ENCODE results near the gene FBL. TPM values are rescaled to one million over a fixed set of nuclear protein-coding genes. Genes with fewer than 3 reads are reported as not detected.

FBL gene
- total and polyA plus RNA-seq, 4 donors = 23.3 to 96.2 (median 57.7) TPM

DNA sequence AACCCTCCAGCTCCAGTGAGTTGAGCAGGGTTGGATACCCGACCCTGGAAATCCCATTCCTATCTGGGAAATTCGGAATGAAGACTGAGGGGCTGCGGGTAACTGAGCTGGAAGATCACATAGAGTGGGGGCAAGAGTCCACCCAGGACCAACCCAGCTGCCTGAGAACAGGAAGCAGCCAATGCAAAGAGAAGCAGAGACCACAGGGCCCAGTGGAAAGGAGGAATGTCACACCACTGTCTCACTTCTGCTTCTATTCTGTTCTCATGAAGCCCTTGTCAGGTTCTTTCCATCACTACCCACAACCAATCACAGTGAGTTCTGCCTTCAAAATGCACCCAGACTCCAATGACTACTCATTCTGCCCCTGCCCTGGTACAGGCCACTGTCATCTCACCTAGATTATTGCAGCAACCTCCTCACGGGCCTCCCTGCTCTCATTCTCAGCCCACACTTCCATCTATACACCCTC lies 27.5 kb downstream of the FBL start:
- Histone ChIP-seq H3K4me1 (ENCODE audit: control insufficient read depth in 4 of 4, insufficient read depth in 4 of 4, low read length in 3 of 4) (peaks cover 1 to 3% (median 3%) of the 10 kb centered on the region in 4 donors), H3K36me3 (ENCODE audit: control insufficient read depth in 4 of 4, insufficient read depth in 3 of 4, low read depth in 1 of 4, low read length in 3 of 4) (peaks cover 0 to 3% (median 0%) of the 10 kb centered on the region in 4 donors), H3K4me3 (ENCODE audit: low read depth in 1 of 3, low read length in 3 of 3) (no peak overlapping the region), H3K9me3 (ENCODE audit: control insufficient read depth in 4 of 4, low read length in 3 of 4) (no peaks in the 10 kb centered on the region), H3K27me3 (ENCODE audit: control insufficient read depth in 4 of 4, insufficient read depth in 4 of 4, low read length in 3 of 4) (no peaks in the 10 kb centered on the region), H3K27ac (ENCODE audit: low read depth in 1 of 2, low read length in 2 of 2) (no peak overlapping the region), H3K9ac (ENCODE audit: low read depth in 1 of 2, low read length in 2 of 2) (no peak overlapping the region)
- no peak for DNase-seq (ENCODE audit: low spot score)
- TF ChIP-seq JUND (IDR thresholded peaks at IDR 0.05) (no peak), RAD21 (IDR thresholded peaks at IDR 0.05) (no peak), HNF4A (conservative IDR thresholded peaks at IDR 0.05) (no peak)
- WGBS = 92% methylated on average over 4 of the region's 4 CpGs

GRCh38 chr19:39817888-39818561 lies 28.2 kb downstream of the FBL start:
- H3K36me3 ChIP-seq (ENCODE audit: control insufficient read depth in 4 of 4, insufficient read depth in 3 of 4, low read depth in 1 of 4, low read length in 3 of 4) = peaks cover 0 to 3% (median 0%) of the 10 kb centered on the region in 4 donors
- WGBS = 94% methylated on average over 12 of the region's 12 CpGs
- no peak overlapping the region for H3K4me3 ChIP-seq (ENCODE audit: low read depth in 1 of 3, low read length in 3 of 3)
- no peak overlapping the region for H3K27ac ChIP-seq (ENCODE audit: low read depth in 1 of 2, low read length in 2 of 2)
- H3K9ac ChIP-seq (ENCODE audit: low read depth in 1 of 2, low read length in 2 of 2) = no peak overlapping the region
- no peaks in the 10 kb centered on the region for H3K4me1 ChIP-seq (ENCODE audit: control insufficient read depth in 4 of 4, insufficient read depth in 4 of 4, low read length in 3 of 4)
- H3K27me3 ChIP-seq (ENCODE audit: control insufficient read depth in 4 of 4, insufficient read depth in 4 of 4, low read length in 3 of 4) = no peaks in the 10 kb centered on the region
- H3K9me3 ChIP-seq (ENCODE audit: control insufficient read depth in 4 of 4, low read length in 3 of 4) = no peaks in the 10 kb centered on the region
- no peak for TF ChIP-seq FOXA2 (IDR thresholded peaks at IDR 0.05)
- TF ChIP-seq, protein P1, sequence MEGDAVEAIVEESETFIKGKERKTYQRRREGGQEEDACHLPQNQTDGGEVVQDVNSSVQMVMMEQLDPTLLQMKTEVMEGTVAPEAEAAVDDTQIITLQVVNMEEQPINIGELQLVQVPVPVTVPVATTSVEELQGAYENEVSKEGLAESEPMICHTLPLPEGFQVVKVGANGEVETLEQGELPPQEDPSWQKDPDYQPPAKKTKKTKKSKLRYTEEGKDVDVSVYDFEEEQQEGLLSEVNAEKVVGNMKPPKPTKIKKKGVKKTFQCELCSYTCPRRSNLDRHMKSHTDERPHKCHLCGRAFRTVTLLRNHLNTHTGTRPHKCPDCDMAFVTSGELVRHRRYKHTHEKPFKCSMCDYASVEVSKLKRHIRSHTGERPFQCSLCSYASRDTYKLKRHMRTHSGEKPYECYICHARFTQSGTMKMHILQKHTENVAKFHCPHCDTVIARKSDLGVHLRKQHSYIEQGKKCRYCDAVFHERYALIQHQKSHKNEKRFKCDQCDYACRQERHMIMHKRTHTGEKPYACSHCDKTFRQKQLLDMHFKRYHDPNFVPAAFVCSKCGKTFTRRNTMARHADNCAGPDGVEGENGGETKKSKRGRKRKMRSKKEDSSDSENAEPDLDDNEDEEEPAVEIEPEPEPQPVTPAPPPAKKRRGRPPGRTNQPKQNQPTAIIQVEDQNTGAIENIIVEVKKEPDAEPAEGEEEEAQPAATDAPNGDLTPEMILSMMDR (IDR thresholded peaks at IDR 0.05; ENCODE audit: low read depth, low read length, missing input control) = no peak
- no peak for DNase-seq (ENCODE audit: low spot score)

GRCh38 chr19:39816287-39817048 lies 29.7 kb downstream of the FBL start:
- H3K9ac ChIP-seq (ENCODE audit: low read depth in 1 of 2, low read length in 2 of 2) = no peak overlapping the region
- H3K4me3 ChIP-seq (ENCODE audit: low read depth in 1 of 3, low read length in 3 of 3) = no peak overlapping the region
- 90% methylated on average over 5 of the region's 5 CpGs for WGBS
- DNase-seq (ENCODE audit: low spot score) = no peak
- no peaks in the 10 kb centered on the region for H3K27me3 ChIP-seq (ENCODE audit: control insufficient read depth in 4 of 4, insufficient read depth in 4 of 4, low read length in 3 of 4)
- no peak overlapping the region for H3K27ac ChIP-seq (ENCODE audit: low read depth in 1 of 2, low read length in 2 of 2)
- H3K4me1 ChIP-seq (ENCODE audit: control insufficient read depth in 4 of 4, insufficient read depth in 4 of 4, low read length in 3 of 4) = no peaks in the 10 kb centered on the region
- peaks cover 0 to 3% (median 0%) of the 10 kb centered on the region in 4 donors for H3K36me3 ChIP-seq (ENCODE audit: control insufficient read depth in 4 of 4, insufficient read depth in 3 of 4, low read depth in 1 of 4, low read length in 3 of 4)
- no peaks in the 10 kb centered on the region for H3K9me3 ChIP-seq (ENCODE audit: control insufficient read depth in 4 of 4, low read length in 3 of 4)
- no peak for TF ChIP-seq HNF4A (conservative IDR thresholded peaks at IDR 0.05)
- no peak for TF ChIP-seq GABPA (IDR thresholded peaks at IDR 0.05 in 1 of 2, conservative IDR thresholded peaks at IDR 0.05 in 1 of 2)
- no peak for TF ChIP-seq MAX (IDR thresholded peaks at IDR 0.05)
- no peak for TF ChIP-seq FOXA1 (IDR thresholded peaks at IDR 0.05)
- no peak for TF ChIP-seq NR2F2 (IDR thresholded peaks at IDR 0.05)
- TF ChIP-seq FOXA2 (IDR thresholded peaks at IDR 0.05) = no peak
- no peak for TF ChIP-seq JUND (IDR thresholded peaks at IDR 0.05)

DNA sequence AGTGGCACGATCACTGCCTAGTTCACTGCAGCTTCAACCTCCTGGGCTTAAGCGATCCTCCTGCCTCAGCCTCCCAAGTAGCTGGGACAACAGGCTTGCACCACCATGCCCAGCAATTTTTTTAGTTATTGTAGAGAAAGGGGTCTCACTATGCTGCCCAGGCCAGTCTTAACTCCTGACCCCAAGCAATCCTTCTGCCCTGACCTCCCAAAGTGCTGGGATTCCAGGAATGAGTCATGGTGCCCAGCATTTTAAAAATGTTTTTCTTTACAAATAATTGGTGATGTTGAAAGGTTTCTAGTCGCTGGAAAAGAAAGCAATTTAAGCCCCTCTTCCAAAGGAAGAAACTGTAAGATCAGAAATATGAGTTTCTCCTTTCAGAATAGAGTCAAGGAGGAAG lies 31.6 kb downstream of the FBL start:
- 91% methylated on average over 3 of the region's 3 CpGs for WGBS
- Histone ChIP-seq H3K27ac (ENCODE audit: low read depth in 1 of 2, low read length in 2 of 2) (no peak overlapping the region), H3K9me3 (ENCODE audit: control insufficient read depth in 4 of 4, low read length in 3 of 4) (no peaks in the 10 kb centered on the region)
- TF ChIP-seq, protein P2, sequence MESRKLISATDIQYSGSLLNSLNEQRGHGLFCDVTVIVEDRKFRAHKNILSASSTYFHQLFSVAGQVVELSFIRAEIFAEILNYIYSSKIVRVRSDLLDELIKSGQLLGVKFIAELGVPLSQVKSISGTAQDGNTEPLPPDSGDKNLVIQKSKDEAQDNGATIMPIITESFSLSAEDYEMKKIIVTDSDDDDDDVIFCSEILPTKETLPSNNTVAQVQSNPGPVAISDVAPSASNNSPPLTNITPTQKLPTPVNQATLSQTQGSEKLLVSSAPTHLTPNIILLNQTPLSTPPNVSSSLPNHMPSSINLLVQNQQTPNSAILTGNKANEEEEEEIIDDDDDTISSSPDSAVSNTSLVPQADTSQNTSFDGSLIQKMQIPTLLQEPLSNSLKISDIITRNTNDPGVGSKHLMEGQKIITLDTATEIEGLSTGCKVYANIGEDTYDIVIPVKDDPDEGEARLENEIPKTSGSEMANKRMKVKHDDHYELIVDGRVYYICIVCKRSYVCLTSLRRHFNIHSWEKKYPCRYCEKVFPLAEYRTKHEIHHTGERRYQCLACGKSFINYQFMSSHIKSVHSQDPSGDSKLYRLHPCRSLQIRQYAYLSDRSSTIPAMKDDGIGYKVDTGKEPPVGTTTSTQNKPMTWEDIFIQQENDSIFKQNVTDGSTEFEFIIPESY (IDR thresholded peaks at IDR 0.05) = no peak
- TF ChIP-seq HNF4A (conservative IDR thresholded peaks at IDR 0.05) (no peak), YY1 (IDR thresholded peaks at IDR 0.05) (no peak), RXRA (IDR thresholded peaks at IDR 0.05) (no peak), FOXA1 (IDR thresholded peaks at IDR 0.05) (no peak), TAF1 (conservative IDR thresholded peaks at IDR 0.05) (no peak)
- TF ChIP-seq, protein P1 (IDR thresholded peaks at IDR 0.05; ENCODE audit: low read depth, low read length, missing input control) = no peak

More for the DNA sequence above, 31.6 kb downstream of the FBL start:
- Histone ChIP-seq H3K36me3 (ENCODE audit: control insufficient read depth in 4 of 4, insufficient read depth in 3 of 4, low read depth in 1 of 4, low read length in 3 of 4) (peaks cover 0 to 3% (median 0%) of the 10 kb centered on the region in 4 donors), H3K4me1 (ENCODE audit: control insufficient read depth in 4 of 4, insufficient read depth in 4 of 4, low read length in 3 of 4) (no peaks in the 10 kb centered on the region), H3K9ac (ENCODE audit: low read depth in 1 of 2, low read length in 2 of 2) (no peak overlapping the region), H3K4me3 (ENCODE audit: low read depth in 1 of 3, low read length in 3 of 3) (no peak overlapping the region), H3K27me3 (ENCODE audit: control insufficient read depth in 4 of 4, insufficient read depth in 4 of 4, low read length in 3 of 4) (no peaks in the 10 kb centered on the region)
- no peak for DNase-seq (ENCODE audit: low spot score)

Measured in liver (tissue), 9 donors.